Chondrocyte (in vitro differentiated cells): ENCODE data around the gene COX20. TPM values are rescaled to one million over a fixed set of nuclear protein-coding genes. Genes with fewer than 3 reads are reported as not detected.

Experiments used
- DNase-seq: peaks from one replicate; pipeline ENCODE4 v3.0.0; 2021; ENCODE audit warnings: mixed read lengths, low spot score
- H3K27ac Mint-ChIP-seq: one replicate; pipeline ENCODE4 v1.8.0; 2021; ENCODE audit warnings: mild to moderate bottlenecking, moderate library complexity, mixed read lengths; ENCODE audit not compliant: unreplicated experiment
- H3K27me3 Mint-ChIP-seq: 2 replicates; pipeline ENCODE4 v1.8.0; 2021; ENCODE audit warnings: low read depth, mixed read lengths
- H3K36me3 Mint-ChIP-seq: 2 replicates; pipeline ENCODE4 v1.8.0; 2021; ENCODE audit warnings: low read depth, mixed read lengths
- H3K4me1 Mint-ChIP-seq: 2 replicates; pipeline ENCODE4 v1.8.0; 2021; ENCODE audit warnings: low read depth, mild to moderate bottlenecking, mixed read lengths
- H3K4me3 Mint-ChIP-seq: one replicate; pipeline ENCODE4 v1.8.0; 2021; ENCODE audit warnings: mild to moderate bottlenecking, moderate library complexity, mixed read lengths; ENCODE audit not compliant: unreplicated experiment
- H3K9me3 Mint-ChIP-seq: 2 replicates; pipeline ENCODE4 v1.8.0; 2021; ENCODE audit warnings: low read depth, mixed read lengths
- CTCF ChIP-seq: fragments of 200-600 bp; sonication (generic); IDR thresholded peaks from 2 replicates; pipeline ENCODE4 v1.5.0; 2021; ENCODE audit warnings: antibody characterized with exemption, mild to moderate bottlenecking, moderate library complexity
- total RNA-seq: library from RNA; stranded (reverse); gene quantifications from 3 replicates; pipeline ENCODE4 v1.2.1, GENCODE V29; 2021

The COX20 gene
- total RNA-seq, 1 donor from 2014 or later, result 36.6 TPM

GRCh38 chr1:244840219-244840794 lies 4.8 kb downstream of the COX20 start:
- Mint-ChIP-seq H3K4me3 (no peak overlapping the region), H3K27ac (peak overlapping the region; percentile 45), H3K27me3 (no peaks in the 10 kb centered on the region), H3K9me3 (no peaks in the 10 kb centered on the region), H3K36me3 (peaks cover 15% of the 10 kb centered on the region), H3K4me1 (peaks cover 67% of the 10 kb centered on the region)
- no peak for DNase-seq
- no peak for TF ChIP-seq CTCF

- no peak overlapping the region for H3K4me3 Mint-ChIP-seq
- H3K27me3 Mint-ChIP-seq, result no peaks in the 10 kb centered on the region
- no peaks in the 10 kb centered on the region for H3K9me3 Mint-ChIP-seq
- H3K4me1 Mint-ChIP-seq, result peaks cover 66% of the 10 kb centered on the region
- TF ChIP-seq CTCF, result no peak
- peaks cover 21% of the 10 kb centered on the region for H3K36me3 Mint-ChIP-seq
- no peak for DNase-seq
- peak overlapping the region; percentile 13 for H3K27ac Mint-ChIP-seq
Measured at GRCh38 chr1:244841273-244841927, 5.9 kb downstream of the COX20 start.

GRCh38 chr1:244843148-244843978 lies 7.9 kb downstream of the COX20 start:
- Mint-ChIP-seq H3K36me3 (peaks cover 23% of the 10 kb centered on the region), H3K27ac (peak overlapping the region; percentile 86), H3K27me3 (no peaks in the 10 kb centered on the region), H3K9me3 (no peaks in the 10 kb centered on the region), H3K4me1 (peaks cover 46% of the 10 kb centered on the region), H3K4me3 (no peak overlapping the region)
- no peak for TF ChIP-seq CTCF
- no peak for DNase-seq

GRCh38 chr1:244844155-244845121 lies 9.0 kb downstream of the COX20 start:
- H3K9me3 Mint-ChIP-seq, result no peaks in the 10 kb centered on the region

More at GRCh38 chr1:244844155-244845121, 9.0 kb downstream of the COX20 start:
- H3K27me3 Mint-ChIP-seq, result no peaks in the 10 kb centered on the region
- peaks cover 38% of the 10 kb centered on the region for H3K4me1 Mint-ChIP-seq
- no peak for DNase-seq
- no peak for TF ChIP-seq CTCF
- no peak overlapping the region for H3K4me3 Mint-ChIP-seq
- H3K36me3 Mint-ChIP-seq, result peaks cover 24% of the 10 kb centered on the region
- peak overlapping the region; percentile 86 for H3K27ac Mint-ChIP-seq
